MM.1S (cell line): ENCODE data around the gene PELI3.

Experiments
- EZH2 ChIP-seq: fragments of 300-600 bp; sonication (generic); optimal IDR thresholded peaks from 2 replicates; pipeline ENCODE3; 2017; ENCODE audit warnings: low read depth, mild to moderate bottlenecking, antibody characterized with exemption, low read length, mixed read lengths
- EZH2phosphoT487 ChIP-seq: fragments of 300-600 bp; sonication (generic); IDR thresholded peaks from 2 replicates; pipeline ENCODE4 v1.6.1; 2018; ENCODE audit warnings: antibody characterized with exemption, low read length
- TF ChIP-seq, protein P1 (sequence below): fragments of 300-600 bp; sonication (generic); IDR thresholded peaks from 2 replicates; pipeline ENCODE4 v1.5.1; 2016; ENCODE audit warnings: antibody characterized with exemption, low read length, mixed read lengths

GRCh38 chr11:66494935-66495334 lies 28.2 kb downstream of the PELI3 start:
- TF ChIP-seq, protein P1, sequence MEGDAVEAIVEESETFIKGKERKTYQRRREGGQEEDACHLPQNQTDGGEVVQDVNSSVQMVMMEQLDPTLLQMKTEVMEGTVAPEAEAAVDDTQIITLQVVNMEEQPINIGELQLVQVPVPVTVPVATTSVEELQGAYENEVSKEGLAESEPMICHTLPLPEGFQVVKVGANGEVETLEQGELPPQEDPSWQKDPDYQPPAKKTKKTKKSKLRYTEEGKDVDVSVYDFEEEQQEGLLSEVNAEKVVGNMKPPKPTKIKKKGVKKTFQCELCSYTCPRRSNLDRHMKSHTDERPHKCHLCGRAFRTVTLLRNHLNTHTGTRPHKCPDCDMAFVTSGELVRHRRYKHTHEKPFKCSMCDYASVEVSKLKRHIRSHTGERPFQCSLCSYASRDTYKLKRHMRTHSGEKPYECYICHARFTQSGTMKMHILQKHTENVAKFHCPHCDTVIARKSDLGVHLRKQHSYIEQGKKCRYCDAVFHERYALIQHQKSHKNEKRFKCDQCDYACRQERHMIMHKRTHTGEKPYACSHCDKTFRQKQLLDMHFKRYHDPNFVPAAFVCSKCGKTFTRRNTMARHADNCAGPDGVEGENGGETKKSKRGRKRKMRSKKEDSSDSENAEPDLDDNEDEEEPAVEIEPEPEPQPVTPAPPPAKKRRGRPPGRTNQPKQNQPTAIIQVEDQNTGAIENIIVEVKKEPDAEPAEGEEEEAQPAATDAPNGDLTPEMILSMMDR, result no peak
- TF ChIP-seq EZH2 (no peak), EZH2phosphoT487 (no peak)
